GM19240 (cell line): ENCODE data around the gene NANP.
"Not testable (repeated sequence)": the region's sequence is repeated elsewhere in the genome, so short reads cannot be mapped to it uniquely, and the experiment has no call there.

Experiments used
- DNase-seq: peaks from one replicate; pipeline ENCODE4 v3.0.0; 2011; ENCODE audit warnings: low spot score; ENCODE audit not compliant: insufficient read length

Gene NANP

DNA sequence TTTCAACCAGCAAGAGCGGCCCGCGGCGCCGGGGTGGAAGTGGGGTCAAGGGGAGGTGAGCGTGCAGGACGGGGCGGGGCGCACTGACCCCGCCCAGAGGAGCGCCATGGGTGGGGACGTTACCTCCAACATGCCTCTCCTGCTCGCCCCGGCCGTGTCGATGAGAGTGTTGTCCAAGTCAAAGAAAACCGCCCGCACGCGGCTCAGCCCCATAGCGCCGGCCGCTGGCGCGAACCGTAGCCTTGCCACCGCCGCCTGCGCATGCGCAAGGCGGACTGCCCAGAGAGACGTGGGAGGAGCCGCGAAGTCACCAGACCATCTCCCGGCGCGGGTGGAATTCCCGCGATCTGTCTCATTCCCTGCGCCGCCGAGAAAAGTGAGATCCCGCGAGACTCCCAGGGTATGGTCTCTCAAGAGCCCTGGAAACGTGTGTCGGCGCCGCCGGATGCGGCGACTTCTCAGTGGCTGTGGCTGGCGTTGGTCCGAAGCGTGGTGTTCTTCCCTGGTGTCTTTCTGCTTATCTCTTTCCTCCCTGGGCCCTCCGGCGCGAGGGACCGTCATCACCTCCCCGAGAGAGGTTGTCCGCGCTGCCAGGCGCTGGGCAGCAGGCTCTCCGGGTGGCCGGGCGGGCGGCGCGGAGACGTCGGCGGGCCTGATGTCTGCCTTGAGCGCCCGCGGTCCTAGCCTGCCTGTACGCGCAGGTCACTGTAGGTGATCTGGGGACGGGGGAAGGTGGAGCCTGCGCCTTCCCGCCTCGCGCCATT, at the start of gene NANP:
NANP (minus strand) TSS at position 279 of the 764 bp plus-strand sequence; CDS start at position 213, 66 bp downstream.
- DNase-seq = peak; percentile 56

DNA sequence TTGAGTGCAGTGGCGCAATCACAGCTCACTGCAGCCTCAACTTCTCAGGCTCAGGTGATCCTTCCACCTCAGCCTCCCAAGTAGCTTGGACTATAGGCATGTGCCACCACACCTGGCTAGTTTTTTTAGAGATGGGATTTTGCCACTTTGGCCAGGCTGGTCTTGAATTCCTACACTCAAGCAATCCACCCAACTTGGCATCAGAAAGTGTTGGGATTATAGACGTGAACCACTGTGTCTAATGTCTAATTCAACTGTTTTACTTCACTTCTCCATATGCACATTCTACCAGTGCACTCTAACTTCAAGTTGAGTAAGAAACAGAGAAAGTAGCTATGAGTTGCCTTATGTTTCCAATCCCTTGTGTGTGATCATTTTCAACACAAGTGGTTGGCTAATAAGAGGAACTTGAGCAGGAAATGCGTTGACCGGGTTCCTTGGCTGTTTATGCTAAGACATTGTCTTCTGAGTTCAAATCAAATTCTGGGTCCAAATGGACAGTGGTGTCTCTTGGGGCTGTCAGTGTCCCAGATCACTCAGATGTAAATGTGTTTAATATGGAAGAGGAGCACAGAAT, 48.9 kb upstream of the NANP start:
- no peak for DNase-seq

DNA sequence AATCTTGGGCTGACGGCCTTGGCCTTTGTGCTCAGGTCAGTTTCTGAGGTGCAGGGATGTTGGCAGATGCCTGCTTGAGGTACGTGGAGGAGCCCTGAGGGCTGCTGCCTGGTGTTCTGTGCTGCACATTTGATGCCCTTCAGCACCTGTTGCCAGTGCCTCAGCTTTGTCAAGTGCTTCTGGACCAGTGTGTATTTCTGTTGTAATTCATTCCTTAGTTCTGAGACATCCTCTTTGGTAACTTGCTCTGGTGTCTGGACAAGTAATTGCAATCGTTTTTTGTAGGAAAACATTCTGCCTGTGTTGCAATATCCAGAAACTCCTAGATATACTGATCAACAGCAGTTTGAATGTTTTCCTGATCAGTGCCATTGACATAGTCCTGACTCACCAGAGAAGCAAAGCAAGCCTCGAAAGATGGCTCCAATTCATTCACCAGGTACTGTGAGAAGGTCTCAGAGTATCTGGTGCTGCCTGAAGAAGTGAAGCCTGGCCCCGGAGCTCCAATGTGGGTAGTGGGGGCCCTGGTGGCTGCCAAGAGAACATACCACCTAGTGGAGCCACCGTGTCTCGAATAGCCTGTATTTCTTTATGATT, 46.1 kb upstream of the NANP start:
- no peak for DNase-seq

GRCh38 chr20:25668446-25668845, 44.6 kb upstream of the NANP start:
- DNase-seq = no peak

DNA sequence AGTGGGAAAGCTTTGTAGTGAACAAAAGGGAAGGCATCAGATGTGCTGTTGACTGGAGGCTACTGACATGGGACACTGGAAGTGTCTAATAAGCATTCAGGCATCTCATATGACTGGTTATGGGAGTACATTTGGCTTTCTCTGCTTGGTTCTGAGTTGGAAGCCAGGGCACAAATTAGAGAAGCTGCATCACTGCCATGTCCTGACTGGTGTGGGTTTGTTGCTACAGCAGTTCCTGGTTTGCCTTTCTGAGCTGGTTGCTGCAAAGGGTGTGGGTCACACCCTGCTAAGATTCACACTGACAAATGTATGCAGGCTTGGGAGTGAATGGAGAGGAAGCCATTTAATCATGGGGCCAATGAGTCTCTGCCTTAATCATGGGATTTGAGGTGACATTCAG, 36.2 kb upstream of the NANP start:
- DNase-seq = no peak

DNA sequence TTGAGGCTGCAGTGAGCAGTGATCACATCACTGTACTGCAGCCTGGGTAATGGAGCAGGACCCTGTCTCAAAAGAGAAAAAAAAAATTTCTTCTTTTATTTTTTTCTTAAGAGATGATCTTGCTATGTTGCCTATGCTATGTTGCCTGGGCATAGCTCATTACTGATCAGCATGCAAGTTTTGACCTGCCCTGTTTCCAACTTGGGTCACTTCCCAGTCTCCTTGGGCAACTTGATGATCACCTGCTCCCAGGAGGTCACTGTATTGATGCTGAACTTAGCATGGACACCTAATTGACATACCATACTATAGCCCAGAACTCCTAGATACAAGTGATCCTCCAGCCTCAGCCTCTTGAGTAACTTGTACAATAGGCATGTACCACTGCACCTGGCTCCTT, 30.7 kb upstream of the NANP start:
- DNase-seq = no peak

DNA sequence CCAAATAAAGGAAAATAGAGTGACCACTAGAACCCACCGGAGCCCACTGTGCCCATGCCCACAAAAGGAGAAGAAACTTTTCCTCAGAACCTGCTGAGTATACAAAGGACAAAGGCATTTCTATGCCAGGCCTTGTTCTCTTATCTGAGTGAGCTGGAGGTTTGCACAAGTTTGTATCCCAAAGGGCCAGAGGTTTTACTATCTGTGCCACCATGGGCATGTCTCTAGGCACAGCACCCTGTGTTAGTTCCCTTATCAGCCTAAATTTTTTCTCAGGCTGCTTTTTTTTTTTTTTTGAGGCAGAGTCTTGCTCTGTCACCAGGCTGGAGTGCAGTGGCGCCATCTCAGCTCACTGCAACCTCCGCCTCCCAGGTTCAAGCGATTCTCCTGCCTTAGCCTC, 29.1 kb upstream of the NANP start:
- DNase-seq = not testable (repeated sequence)

DNA sequence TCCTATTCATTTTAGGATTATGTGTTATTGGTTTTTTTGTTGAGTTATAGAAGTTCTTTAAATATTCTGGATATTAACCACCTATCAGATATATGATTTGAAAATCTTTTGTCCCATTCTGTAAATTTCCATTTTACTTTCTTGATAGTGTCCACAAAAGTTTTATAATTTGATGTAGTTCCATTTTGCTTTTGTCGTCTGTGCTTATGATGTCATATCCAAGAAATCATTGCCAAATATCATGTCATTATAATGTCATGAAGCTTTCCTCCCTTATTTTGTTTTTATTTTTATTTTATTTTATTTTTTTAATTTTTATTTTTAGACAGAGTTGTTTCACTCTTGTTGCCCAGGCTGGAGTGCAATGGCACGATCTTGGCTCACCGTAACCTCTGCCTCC, 21.0 kb upstream of the NANP start:
- DNase-seq = no peak

- DNase-seq = no peak
Observed at GRCh38 chr20:25643716-25644115, 19.9 kb upstream of the NANP start.

- DNase-seq = no peak
Observed at GRCh38 chr20:25637247-25637646, 13.4 kb upstream of the NANP start.

- no peak for DNase-seq
Observed at GRCh38 chr20:25632940-25633790, 9.4 kb upstream of the NANP start.

- not testable (repeated sequence) for DNase-seq
Observed at GRCh38 chr20:25630615-25631014, 6.8 kb upstream of the NANP start.

GRCh38 chr20:25629816-25630499, 6.1 kb upstream of the NANP start:
- no peak for DNase-seq

GRCh38 chr20:25626779-25627178, 3.0 kb upstream of the NANP start:
- DNase-seq = no peak

DNA sequence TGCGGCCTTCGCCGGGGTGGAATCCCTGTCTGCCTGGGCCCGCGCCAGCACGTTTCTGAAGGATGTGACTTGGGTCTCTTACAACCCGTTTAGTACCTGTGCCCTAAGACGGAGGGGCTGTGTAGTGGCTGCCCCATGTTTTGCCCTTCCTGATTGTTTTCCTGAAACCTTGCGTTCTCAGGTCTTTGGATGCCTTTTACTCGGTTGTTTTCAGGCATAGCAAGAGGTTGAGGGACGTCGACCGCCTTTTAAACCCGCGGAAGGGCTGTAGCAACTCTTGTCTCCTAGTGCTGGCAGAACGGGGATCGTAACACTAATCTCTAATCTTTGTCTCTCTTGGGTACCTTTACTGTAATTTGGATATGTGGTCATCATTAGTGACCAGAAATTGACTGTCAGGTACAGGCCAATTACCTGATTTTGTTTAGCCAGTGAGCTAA, 706 bp upstream of the NANP start:
- DNase-seq = no peak

DNA sequence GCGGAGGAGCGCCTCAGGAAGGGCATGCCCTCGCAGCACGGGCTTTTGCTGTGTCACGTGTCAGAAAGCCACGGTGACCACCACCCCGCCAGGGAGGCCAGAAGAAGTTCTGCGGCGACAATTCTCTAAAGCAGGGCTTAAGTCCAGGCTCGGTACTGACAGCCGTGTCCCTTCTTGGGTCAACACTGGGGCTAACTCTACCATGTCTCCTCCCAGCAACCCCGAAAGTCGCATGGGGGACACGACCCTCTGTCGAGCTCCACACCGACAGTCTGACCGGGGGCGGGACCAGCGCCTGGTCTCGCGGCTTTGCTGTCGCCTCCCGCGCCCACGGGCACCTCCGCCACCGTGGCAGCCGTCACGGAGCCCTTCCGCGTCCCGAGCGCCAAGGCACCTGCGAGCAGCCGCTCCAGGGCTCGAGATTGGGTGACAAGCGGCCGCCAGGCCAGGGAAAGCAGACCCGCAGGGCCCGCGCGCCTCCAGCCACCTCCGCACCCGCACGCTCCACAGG, 534 bp downstream of the NANP start:
- no peak for DNase-seq

- no peak for DNase-seq
Observed at GRCh38 chr20:25622450-25623224, 1.2 kb downstream of the NANP start.

GRCh38 chr20:25622049-25622448, 1.8 kb downstream of the NANP start:
- no peak for DNase-seq

GRCh38 chr20:25619514-25619913, 4.3 kb downstream of the NANP start:
- DNase-seq = no peak

DNA sequence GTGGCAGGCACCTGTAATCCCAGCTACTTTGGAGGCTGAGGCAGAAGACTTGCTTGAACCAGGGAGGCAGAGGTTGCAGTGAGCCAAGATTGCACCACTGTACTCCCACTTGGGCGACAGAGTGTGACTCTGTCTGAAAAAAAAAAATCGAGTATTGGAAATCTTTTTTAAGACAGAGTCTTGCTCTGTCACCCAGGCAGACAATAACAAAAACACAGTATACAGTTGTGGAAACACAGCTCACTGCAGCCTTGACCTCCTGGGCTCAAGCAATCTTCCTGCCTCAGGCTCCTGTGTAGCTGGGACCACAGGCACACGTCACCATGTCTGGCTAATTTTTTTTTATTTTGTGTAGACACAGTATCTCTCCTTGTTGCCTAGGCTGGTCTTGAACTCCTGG, 15.0 kb downstream of the NANP start:
- no peak for DNase-seq
